K562 (cell line): ENCODE data around the gene PPA1.

Experiments
- ILK ChIP-seq: fragments of 450-650 bp; IDR thresholded peaks from 2 replicates; pipeline ENCODE4 v1.6.1; 2016; ENCODE audit warnings: missing genetic modification characterization, low read depth, mild to moderate bottlenecking, missing compliant biosample characterization, moderate library complexity, borderline replicate concordance
- SMC3 ChIP-seq: conservative IDR thresholded peaks from 2 replicates; pipeline ENCODE4 v1.6.1; 2011; ENCODE audit warnings: low read depth, low read length, improper control_type of control experiment; ENCODE audit not compliant: insufficient read depth
- USF1 ChIP-seq: sonication (generic); formaldehyde crosslinking; IDR thresholded peaks from 2 replicates; pipeline ENCODE4 v1.9.0; 2022; ENCODE audit warnings: mild to moderate bottlenecking, missing genetic modification reagents
- ZNF785 ChIP-seq: fragments of 250-450 bp; sonication (Bioruptor Pico); IDR thresholded peaks from 2 replicates; pipeline ENCODE4 v1.4.0; 2020; ENCODE audit warnings: mild to moderate bottlenecking

GRCh38 chr10:70277396-70278030, 44.3 kb upstream of the PPA1 start:
- TF ChIP-seq SMC3 (no peak), USF1 (CRISPR knock-in tag) (no peak), ZNF785 (no peak), ILK (tag) (no peak)
